PC-3 (cell line): ENCODE measurements around the gene RMI2. TPM values are rescaled to one million over a fixed set of nuclear protein-coding genes. Genes with fewer than 3 reads are reported as not detected.
"Not testable (repeated sequence)": the region's sequence is repeated elsewhere in the genome, so short reads cannot be mapped to it uniquely, and the experiment has no call there.

Source experiments
- ATAC-seq: fragments of 200-7000 bp; cut with Tn5 transposase; 2 replicates; pipeline ENCODE4 v1.9.1; 2020; ENCODE audit warnings: mild to moderate bottlenecking, moderate library complexity
- BruUV-seq: library from RNA; stranded (reverse); fragments of 400-500 nt; replicated peaks from 2 replicates; lab custom pipeline; 2021; lab: Mats Ljungman, UMichigan
- CTCF ChIA-PET: fragments of 300-600 bp; sonication (Branson Sonifier 250); formaldehyde crosslinking; loops from one replicate; lab custom pipeline; 2022; ENCODE audit warnings: antibody characterized with exemption; lab: Charles Lee
- POLR2A ChIA-PET: fragments of 300-600 bp; sonication (Branson Sonifier 250); formaldehyde crosslinking; loops from one replicate; lab custom pipeline; 2022; ENCODE audit warnings: antibody characterized with exemption; ENCODE audit not compliant: unreplicated experiment; lab: Charles Lee
- DNase-seq: peaks from one replicate; pipeline ENCODE4 v3.0.0-alpha.2; 2015
- H2AFZ ChIP-seq: fragments of 300-600 bp; sonication (generic); 2 replicates; pipeline ENCODE4 v1.6.0; 2016; ENCODE audit warnings: antibody characterized with exemption, low read length
- H3F3A ChIP-seq: fragments of 300-600 bp; sonication (generic); one replicate; pipeline ENCODE4 v1.6.0; 2017; ENCODE audit warnings: antibody characterized with exemption, low read length, control low read depth, mild to moderate bottlenecking; ENCODE audit not compliant: unreplicated experiment
- H3K27ac ChIP-seq: fragments of 300-600 bp; sonication (generic); 2 replicates; pipeline ENCODE4 v1.5.1; 2016; ENCODE audit warnings: mild to moderate bottlenecking, low read length
- H3K27me3 ChIP-seq: fragments of 300-600 bp; sonication (generic); 2 replicates; pipeline ENCODE4 v1.6.1; 2016; ENCODE audit warnings: low read length, mixed read lengths
- H3K36me3 ChIP-seq: fragments of 300-600 bp; sonication (generic); 2 replicates; pipeline ENCODE4 v1.6.1; 2016; ENCODE audit warnings: low read depth, mixed run types, low read length, mixed read lengths
- H3K4me1 ChIP-seq: fragments of 300-600 bp; sonication (generic); 2 replicates; pipeline ENCODE4 v1.5.1; 2016; ENCODE audit warnings: low read length; ENCODE audit not compliant: insufficient read depth
- H3K4me2 ChIP-seq: fragments of 300-600 bp; sonication (generic); 2 replicates; pipeline ENCODE4 v1.6.0; 2016; ENCODE audit warnings: low read length
- H3K4me3 ChIP-seq: fragments of 300-600 bp; sonication (generic); 2 replicates; pipeline ENCODE4 v1.5.1; 2016; ENCODE audit warnings: mild to moderate bottlenecking, low read length, mixed read lengths
- H3K79me2 ChIP-seq: fragments of 300-600 bp; sonication (generic); 2 replicates; pipeline ENCODE4 v1.6.1; 2017; ENCODE audit warnings: low read length, mixed read lengths
- H3K9ac ChIP-seq: fragments of 300-600 bp; sonication (generic); 2 replicates; pipeline ENCODE4 v1.6.0; 2016; ENCODE audit warnings: mild to moderate bottlenecking, low read length
- H3K9me2 ChIP-seq: fragments of 300-600 bp; sonication (generic); replicated peaks from 2 replicates; pipeline ENCODE4 v1.6.1; 2016; ENCODE audit warnings: mixed run types, low read length, mixed read lengths
- H3K9me3 ChIP-seq: fragments of 300-600 bp; sonication (generic); 2 replicates; pipeline ENCODE4 v1.6.1; 2016; ENCODE audit warnings: low read length, mixed read lengths
- H4K20me1 ChIP-seq: fragments of 300-600 bp; sonication (generic); 2 replicates; pipeline ENCODE4 v1.6.1; 2016; ENCODE audit warnings: low read length, mixed read lengths
- EZH2 ChIP-seq: fragments of 300-600 bp; sonication (generic); IDR thresholded peaks from one replicate; pipeline ENCODE4 v1.6.1; 2017; ENCODE audit warnings: antibody characterized with exemption, mild to moderate bottlenecking, low read length; ENCODE audit not compliant: unreplicated experiment
- EZH2phosphoT487 ChIP-seq: fragments of 300-600 bp; sonication (generic); IDR thresholded peaks from 2 replicates; pipeline ENCODE4 v1.6.1; 2018; ENCODE audit warnings: mild to moderate bottlenecking, antibody characterized with exemption, low read length, borderline replicate concordance
- intact Hi-C: fragments of 100-400 bp; cut with micrococcal nuclease; formaldehyde crosslinking; loops from 2 replicates; pipeline ENCODE4 v1.9.0; 2023
- total RNA-seq: library from RNA; depleted of rRNA; stranded (reverse); fragments of >200 nt; gene quantifications from 2 replicates; pipeline ENCODE4 v1.2.3, GENCODE V29; 2014
- TF ChIP-seq, protein P1 (sequence below): fragments of 300-600 bp; sonication (generic); conservative IDR thresholded peaks from 2 replicates; pipeline ENCODE4 v1.5.1; 2017; ENCODE audit warnings: antibody characterized with exemption, low read depth, mild to moderate bottlenecking, low read length

Gene RMI2
- total RNA-seq, 1 experiment from 2014 or later, result 10.9 TPM

DNA sequence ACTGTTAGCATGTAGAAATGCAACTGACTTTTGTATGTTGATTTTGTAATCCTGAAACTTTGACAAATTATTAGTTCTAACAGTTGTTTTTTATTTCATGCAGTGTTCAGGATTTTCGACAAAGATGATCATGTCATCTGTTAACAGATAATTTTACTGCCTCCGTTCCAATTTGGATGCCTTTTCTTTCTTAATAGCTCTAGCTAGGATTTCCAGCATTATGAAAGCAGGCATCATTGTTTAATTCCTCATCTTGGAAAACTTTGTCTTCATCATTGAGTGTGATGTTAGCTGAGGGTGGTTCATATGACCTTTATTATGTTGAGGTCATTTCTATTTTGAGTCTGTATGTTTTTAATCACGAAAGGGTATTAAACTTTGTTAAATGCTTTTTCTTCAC lies 31.9 kb downstream of the RMI2 start:
- H3K36me3 ChIP-seq, result no peaks in the 10 kb centered on the region
- H4K20me1 ChIP-seq, result no peaks in the 10 kb centered on the region
- H3K9me3 ChIP-seq, result no peaks in the 10 kb centered on the region
- no peaks in the 10 kb centered on the region for H3F3A ChIP-seq
- no peak overlapping the region for H3K4me2 ChIP-seq
- CTCF ChIA-PET, result no interaction called here
- no peak for TF ChIP-seq EZH2phosphoT487
- TF ChIP-seq, protein P1, sequence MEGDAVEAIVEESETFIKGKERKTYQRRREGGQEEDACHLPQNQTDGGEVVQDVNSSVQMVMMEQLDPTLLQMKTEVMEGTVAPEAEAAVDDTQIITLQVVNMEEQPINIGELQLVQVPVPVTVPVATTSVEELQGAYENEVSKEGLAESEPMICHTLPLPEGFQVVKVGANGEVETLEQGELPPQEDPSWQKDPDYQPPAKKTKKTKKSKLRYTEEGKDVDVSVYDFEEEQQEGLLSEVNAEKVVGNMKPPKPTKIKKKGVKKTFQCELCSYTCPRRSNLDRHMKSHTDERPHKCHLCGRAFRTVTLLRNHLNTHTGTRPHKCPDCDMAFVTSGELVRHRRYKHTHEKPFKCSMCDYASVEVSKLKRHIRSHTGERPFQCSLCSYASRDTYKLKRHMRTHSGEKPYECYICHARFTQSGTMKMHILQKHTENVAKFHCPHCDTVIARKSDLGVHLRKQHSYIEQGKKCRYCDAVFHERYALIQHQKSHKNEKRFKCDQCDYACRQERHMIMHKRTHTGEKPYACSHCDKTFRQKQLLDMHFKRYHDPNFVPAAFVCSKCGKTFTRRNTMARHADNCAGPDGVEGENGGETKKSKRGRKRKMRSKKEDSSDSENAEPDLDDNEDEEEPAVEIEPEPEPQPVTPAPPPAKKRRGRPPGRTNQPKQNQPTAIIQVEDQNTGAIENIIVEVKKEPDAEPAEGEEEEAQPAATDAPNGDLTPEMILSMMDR, result no peak
- TF ChIP-seq EZH2, result no peak
- no peaks in the 10 kb centered on the region for H3K9me2 ChIP-seq
- H3K4me3 ChIP-seq, result no peak overlapping the region
- intact Hi-C loops, result no loop called here
- no peak overlapping the region for H2AFZ ChIP-seq
- H3K9ac ChIP-seq, result no peak overlapping the region
- BruUV-seq, result no TSS peak
- peaks cover 9% of the 10 kb centered on the region for H3K4me1 ChIP-seq
- POLR2A ChIA-PET, result no interaction called here
- no peak overlapping the region for H3K27ac ChIP-seq
- no peaks in the 10 kb centered on the region for H3K79me2 ChIP-seq
- no peak for DNase-seq
- no peaks in the 10 kb centered on the region for H3K27me3 ChIP-seq
- ATAC-seq, result no peak

DNA sequence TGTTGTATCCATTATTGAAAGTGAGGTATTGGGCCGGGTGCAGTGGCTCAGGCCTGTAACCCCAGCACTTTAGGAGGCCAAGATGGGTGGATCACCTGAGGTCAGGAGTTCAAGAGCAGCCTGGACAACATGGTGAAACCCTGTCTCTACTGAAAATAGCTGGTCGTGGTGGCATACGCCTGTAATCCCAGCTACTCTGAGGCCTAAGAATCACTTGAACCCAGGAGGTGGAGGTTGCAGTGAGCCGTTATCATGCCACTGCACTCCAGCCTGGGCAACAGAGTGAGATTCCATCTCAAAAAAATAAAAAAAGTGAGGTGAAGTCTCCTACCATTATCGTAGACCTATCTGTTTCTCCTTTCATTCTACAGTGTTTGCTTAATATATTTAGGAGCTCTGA lies 33.7 kb downstream of the RMI2 start:
- H3K27ac ChIP-seq, H3K4me3 ChIP-seq, BruUV-seq, H4K20me1 ChIP-seq, intact Hi-C loops, H3K79me2 ChIP-seq, H3K9me3 ChIP-seq, ATAC-seq, DNase-seq, H3K36me3 ChIP-seq, H3K9me2 ChIP-seq, POLR2A ChIA-PET, H3K27me3 ChIP-seq, H3K9ac ChIP-seq, H3F3A ChIP-seq, H3K4me1 ChIP-seq, CTCF ChIA-PET: not testable (repeated sequence)
- peak overlapping the region; percentile 75; the same call in 1 of the 2 replicates for H2AFZ ChIP-seq
- H3K4me2 ChIP-seq, result peak overlapping the region; percentile 19; the same call in 1 of the 2 replicates

- no peaks in the 10 kb centered on the region for H3K9me3 ChIP-seq
- no peak overlapping the region for H3K4me3 ChIP-seq
- H3K9me2 ChIP-seq, result no peaks in the 10 kb centered on the region
- H3K27me3 ChIP-seq, result no peaks in the 10 kb centered on the region
- no peaks in the 10 kb centered on the region for H4K20me1 ChIP-seq
- ATAC-seq (peak; percentile 81), DNase-seq (peak; percentile 57)
- peak overlapping the region; percentile 19; the same call in 1 of the 2 replicates for H3K4me2 ChIP-seq
- H2AFZ ChIP-seq, result peak overlapping the region; percentile 75
- H3K79me2 ChIP-seq, result no peaks in the 10 kb centered on the region
- intact Hi-C loops, result no loop called here
- no peak overlapping the region for H3K9ac ChIP-seq
- H3K4me1 ChIP-seq, result peaks cover 9% of the 10 kb centered on the region
- ChIA-PET POLR2A (no interaction called here), CTCF (no interaction called here)
- BruUV-seq, result no TSS peak
- no peaks in the 10 kb centered on the region for H3F3A ChIP-seq
- no peak for TF ChIP-seq EZH2
- no peak for TF ChIP-seq EZH2phosphoT487
- TF ChIP-seq, protein P1, result no peak
- H3K36me3 ChIP-seq, result no peaks in the 10 kb centered on the region
- peak overlapping the region; percentile 27 for H3K27ac ChIP-seq
Measured at GRCh38 chr16:11379420-11379819, 34.2 kb downstream of the RMI2 start.
